Chondrocyte (in vitro differentiated cells): ENCODE data around the gene GALK1. TPM values are rescaled to one million over a fixed set of nuclear protein-coding genes. Genes with fewer than 3 reads are reported as not detected.

Source experiments
- DNase-seq: peaks from one replicate; pipeline ENCODE4 v3.0.0; 2021; ENCODE audit warnings: mixed read lengths, low spot score
- H3K27ac Mint-ChIP-seq: one replicate; pipeline ENCODE4 v1.8.0; 2021; ENCODE audit warnings: mild to moderate bottlenecking, moderate library complexity, mixed read lengths; ENCODE audit not compliant: unreplicated experiment
- H3K27me3 Mint-ChIP-seq: 2 replicates; pipeline ENCODE4 v1.8.0; 2021; ENCODE audit warnings: low read depth, mixed read lengths
- H3K36me3 Mint-ChIP-seq: 2 replicates; pipeline ENCODE4 v1.8.0; 2021; ENCODE audit warnings: low read depth, mixed read lengths
- H3K4me1 Mint-ChIP-seq: 2 replicates; pipeline ENCODE4 v1.8.0; 2021; ENCODE audit warnings: low read depth, mild to moderate bottlenecking, mixed read lengths
- H3K4me3 Mint-ChIP-seq: one replicate; pipeline ENCODE4 v1.8.0; 2021; ENCODE audit warnings: mild to moderate bottlenecking, moderate library complexity, mixed read lengths; ENCODE audit not compliant: unreplicated experiment
- H3K9me3 Mint-ChIP-seq: 2 replicates; pipeline ENCODE4 v1.8.0; 2021; ENCODE audit warnings: low read depth, mixed read lengths
- CTCF ChIP-seq: fragments of 200-600 bp; sonication (generic); IDR thresholded peaks from 2 replicates; pipeline ENCODE4 v1.5.0; 2021; ENCODE audit warnings: antibody characterized with exemption, mild to moderate bottlenecking, moderate library complexity
- total RNA-seq: library from RNA; stranded (reverse); gene quantifications from 3 replicates; pipeline ENCODE4 v1.2.1, GENCODE V29; 2021

GALK1 gene
- total RNA-seq, 1 donor from 2014 or later, result 27.8 TPM

DNA sequence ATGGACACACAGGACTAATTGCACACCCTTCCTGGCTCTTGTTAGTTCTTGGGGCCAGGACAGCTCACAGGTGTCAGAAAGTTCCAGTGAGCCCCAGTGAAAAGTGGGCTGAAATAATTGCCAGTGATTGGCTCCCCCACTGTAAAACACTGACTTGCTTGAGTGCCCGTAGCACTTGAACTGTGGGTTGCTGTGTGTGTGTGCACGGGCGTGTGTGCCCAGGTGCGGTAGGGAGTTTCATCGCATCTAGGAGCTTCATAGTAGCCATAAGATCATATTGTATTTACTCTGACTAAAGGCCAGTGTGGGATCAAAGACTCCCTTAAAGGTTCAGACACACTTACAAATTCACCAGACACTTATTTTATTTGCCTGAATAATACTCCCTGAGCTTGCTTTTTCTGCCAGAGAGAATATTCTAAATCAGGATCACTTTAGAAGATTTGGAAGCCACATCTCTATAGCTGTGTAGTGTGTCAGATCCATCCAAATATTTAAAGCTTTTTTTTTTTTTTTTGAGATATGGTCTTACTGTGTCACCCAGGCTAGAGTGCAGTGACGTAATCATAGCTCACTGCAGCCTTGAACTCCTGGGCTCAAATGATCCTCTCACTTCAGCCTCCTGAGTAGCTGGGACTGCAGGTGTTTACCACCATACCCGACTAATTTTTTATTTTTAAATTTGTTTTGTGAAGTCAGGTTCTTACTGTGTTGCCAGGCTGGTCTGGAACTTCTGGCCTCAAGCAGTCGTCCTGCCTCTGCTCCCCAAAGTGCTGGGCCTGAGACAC lies 31.0 kb upstream of the GALK1 start:
- H3K36me3 Mint-ChIP-seq, result peaks cover 7% of the 10 kb centered on the region
- H3K27me3 Mint-ChIP-seq, result no peaks in the 10 kb centered on the region
- H3K9me3 Mint-ChIP-seq, result no peaks in the 10 kb centered on the region
- no peak for TF ChIP-seq CTCF
- peak; percentile 9 for DNase-seq
- H3K4me1 Mint-ChIP-seq, result peaks cover 6% of the 10 kb centered on the region
- H3K4me3 Mint-ChIP-seq, result no peak overlapping the region
- peak overlapping the region; percentile 49 for H3K27ac Mint-ChIP-seq

DNA sequence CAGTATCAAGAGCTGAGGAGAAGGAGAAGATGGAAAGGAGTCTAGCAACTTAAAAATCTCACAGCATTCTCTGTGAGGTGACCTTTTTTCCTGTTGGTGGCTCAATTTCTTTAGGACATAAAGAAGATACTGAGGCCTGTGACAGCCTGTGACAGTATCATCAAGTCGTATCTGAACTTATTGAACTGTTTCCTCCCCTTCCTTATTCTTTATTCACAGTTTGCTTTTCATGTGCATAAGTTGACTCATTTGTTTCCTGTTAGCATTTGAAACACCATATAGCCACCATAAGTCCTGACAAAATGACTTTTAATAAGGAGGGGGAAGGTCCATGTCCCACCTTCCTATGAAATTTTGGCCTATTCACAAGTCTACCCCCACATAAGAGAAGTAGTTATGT lies 28.5 kb upstream of the GALK1 start:
- Mint-ChIP-seq H3K4me1 (peaks cover 8% of the 10 kb centered on the region), H3K27ac (no peak overlapping the region), H3K9me3 (no peaks in the 10 kb centered on the region), H3K36me3 (no peaks in the 10 kb centered on the region), H3K4me3 (no peak overlapping the region), H3K27me3 (no peaks in the 10 kb centered on the region)
- DNase-seq, result no peak
- TF ChIP-seq CTCF, result no peak

DNA sequence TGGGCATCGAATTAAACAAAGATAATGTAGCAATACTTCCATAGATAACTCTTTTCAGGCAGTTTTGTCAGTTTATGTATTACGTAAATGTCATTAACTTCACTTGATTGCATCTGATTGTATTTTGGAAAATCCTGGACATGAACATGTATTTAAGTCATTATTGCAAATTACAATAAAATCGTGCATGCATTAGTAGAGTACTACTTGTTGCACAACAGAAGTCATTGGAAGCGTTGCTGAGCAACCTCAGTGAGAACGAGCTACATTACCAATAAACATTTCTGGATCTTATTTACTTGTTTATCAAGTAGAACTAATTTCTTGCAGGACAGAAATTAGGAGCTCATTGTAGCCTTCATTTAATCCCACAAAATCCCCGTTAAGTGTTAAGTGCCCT lies 26.3 kb upstream of the GALK1 start:
- Mint-ChIP-seq H3K27me3 (no peaks in the 10 kb centered on the region), H3K27ac (no peak overlapping the region), H3K9me3 (no peaks in the 10 kb centered on the region), H3K4me3 (no peak overlapping the region), H3K4me1 (peaks cover 18% of the 10 kb centered on the region), H3K36me3 (no peaks in the 10 kb centered on the region)
- DNase-seq, result no peak
- TF ChIP-seq CTCF, result no peak

DNA sequence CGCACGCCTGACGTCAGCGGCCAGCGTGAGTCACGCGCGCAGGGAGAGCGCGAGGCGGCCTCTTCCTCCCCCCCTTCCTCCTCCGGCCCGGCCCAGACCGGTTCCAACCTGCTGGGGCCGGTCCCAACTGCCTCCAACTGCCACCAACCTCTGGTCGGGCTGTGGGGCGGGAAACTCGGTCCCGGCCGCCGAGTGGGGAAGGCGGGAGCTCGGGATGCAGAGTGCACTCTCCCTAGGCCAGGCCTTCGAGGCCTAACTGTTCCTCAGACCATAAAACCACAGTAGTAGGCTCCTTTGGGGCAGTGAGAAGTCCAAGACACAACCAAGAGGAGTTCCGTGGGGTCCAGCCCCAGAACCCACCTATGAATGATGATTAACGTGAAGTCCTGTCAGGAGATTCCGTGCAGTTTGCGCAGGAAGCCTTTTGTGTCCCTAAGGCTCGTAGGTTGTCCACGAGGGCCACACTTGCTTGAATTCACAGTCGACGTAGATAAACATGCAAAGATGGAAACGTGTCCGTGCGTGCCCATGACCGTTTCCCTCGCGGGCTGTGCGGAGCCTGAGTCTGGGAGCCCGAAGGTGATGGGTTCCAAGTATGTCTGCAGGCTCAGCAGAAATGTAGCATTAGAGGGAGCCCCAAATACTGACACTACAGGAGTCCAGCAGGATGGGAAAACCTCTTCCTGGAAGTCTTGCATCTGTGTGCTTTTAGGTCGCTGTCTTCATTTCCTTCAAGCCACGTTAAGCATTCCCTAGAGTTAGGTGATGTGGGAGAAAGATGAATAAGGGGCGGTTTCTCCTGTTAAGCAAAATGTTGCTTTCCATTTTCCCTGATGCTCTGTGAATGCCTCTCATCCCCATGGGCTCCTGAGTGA lies 20.3 kb upstream of the GALK1 start:
- Mint-ChIP-seq H3K4me1 (peaks cover 39% of the 10 kb centered on the region), H3K27me3 (no peaks in the 10 kb centered on the region), H3K4me3 (peak overlapping the region; percentile 83), H3K9me3 (no peaks in the 10 kb centered on the region), H3K36me3 (no peaks in the 10 kb centered on the region), H3K27ac (peak overlapping the region; percentile 99)
- DNase-seq, result no peak
- no peak for TF ChIP-seq CTCF

DNA sequence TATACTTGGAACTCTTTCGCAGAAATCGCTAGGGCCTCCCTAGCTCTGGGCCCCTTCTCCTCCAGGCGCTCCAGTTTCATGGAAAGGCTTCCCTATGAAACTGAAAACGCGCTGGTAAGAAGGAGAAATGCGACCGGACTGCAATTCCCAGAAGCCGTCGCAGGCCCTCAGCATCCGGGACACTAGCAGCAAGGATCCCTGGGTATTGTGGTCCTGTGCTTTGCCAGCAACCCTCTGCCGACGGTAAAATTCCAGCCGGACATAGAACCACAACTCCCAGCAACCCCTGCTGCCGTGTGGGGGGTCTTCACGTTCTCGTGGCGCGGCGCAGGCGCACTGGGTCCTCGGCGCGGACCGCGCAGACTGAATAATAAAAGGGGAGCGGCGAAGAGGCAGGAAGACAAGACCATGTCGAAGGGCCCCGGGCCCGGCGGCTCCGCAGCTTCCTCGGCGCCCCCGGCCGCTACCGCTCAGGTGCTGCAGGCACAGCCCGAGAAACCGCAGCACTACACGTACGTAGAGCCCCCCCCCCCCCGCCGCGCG lies 19.6 kb upstream of the GALK1 start, which contains the start of gene UNK:
Gene UNK (plus strand): TSS at position 334 of the 543 bp plus-strand sequence. CDS start 75 bp downstream, at position 409.
- Mint-ChIP-seq H3K4me1 (peaks cover 45% of the 10 kb centered on the region), H3K4me3 (peak within 1 kb of the TSS; percentile 83), H3K36me3 (peaks cover 2% of the 10 kb centered on the region), H3K27me3 (no peaks in the 10 kb centered on the region), H3K9me3 (no peaks in the 10 kb centered on the region), H3K27ac (peak within 1 kb of the TSS; percentile 99)
- peak; percentile 98 for DNase-seq
- no peak for TF ChIP-seq CTCF
